ENCODE measurements around the gene DENND4C.
"Not testable (repeated sequence)": the region's sequence is repeated elsewhere in the genome, so short reads cannot be mapped to it uniquely, and the experiment has no call there.

The DENND4C gene

DNA sequence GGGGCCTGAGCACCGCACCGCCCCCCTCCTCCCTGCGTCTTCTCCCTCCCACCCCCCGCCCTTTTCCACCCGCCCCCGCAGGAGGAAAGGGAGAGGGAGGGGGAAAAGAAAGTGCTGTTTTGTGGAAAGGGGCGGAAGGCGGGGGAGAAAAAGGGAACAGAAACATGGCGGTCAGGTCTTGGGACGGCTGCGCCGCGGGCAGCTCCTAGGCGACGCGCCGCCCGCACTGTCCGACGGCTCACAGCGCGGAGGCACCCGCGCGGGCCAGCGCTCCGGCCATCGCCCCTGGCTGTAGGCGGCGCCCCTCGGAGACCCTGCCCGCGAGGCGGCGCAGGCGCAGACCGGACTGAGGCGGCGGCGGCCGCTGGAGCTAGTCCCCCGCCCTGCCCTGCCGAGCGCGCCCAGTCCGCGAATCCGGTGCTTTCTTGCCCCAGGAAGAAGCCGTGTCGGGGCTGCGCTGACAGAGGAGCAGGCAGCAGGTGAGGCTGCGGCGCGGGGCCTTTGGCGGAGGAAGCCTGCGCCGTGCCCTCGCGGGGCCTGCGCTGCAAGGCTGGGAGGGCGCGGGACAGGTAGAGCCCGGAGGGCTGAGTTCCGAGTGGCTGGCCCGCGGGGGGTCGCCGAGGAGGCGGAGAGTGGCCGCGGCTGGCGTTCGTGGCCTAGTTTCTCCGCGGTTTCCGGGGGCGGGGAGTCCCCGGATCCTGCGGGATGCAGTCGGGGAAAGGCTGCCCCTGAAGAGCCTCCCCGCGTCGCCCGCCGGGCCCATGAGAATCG, at the start of gene DENND4C:
Gene DENND4C (plus strand): TSS at position 339 of the 771 bp plus-strand sequence. CDS start 45,482 bp downstream, outside the sequence.
- peak; percentile 84 for DNase-seq

DNA sequence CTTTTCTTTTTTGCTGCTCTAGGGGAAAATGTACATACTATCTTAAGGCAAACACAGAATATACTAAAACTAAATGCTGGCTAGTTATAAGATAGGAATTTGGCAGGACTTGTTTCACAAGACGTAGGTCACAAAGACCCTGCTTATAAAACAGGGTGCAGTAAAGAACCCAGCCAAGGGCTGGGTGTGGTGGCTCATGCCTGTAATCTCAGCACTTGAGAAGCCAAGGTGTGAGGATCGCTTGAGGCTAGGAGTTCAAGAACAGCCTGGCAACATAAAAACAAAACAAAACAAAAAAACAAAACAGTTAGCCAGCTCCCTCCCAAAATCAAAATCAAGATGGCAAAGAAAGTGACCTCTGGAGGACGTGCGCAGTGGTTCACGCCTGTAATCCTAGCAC, 49.5 kb upstream of the DENND4C start:
- DNase-seq, result no peak

DNA sequence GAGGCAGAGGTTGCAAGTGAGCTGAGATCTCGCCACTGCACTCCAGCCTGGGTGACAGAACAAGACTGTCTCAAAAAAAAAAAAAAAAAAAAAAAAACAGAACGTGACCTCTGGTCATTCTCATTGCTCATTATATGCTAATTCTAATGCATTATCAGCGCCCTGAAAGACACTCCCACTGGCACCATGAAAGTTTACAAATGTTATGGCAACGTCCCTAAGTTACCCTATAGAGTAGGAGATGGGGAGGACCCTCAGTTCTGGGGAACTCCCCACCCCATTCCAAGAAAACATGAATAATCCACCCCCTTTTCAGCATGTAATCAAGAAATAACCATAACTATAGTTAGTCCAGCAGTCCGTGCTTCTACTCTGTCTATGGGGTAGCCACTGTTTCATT, 48.9 kb upstream of the DENND4C start:
- DNase-seq, result no peak

DNA sequence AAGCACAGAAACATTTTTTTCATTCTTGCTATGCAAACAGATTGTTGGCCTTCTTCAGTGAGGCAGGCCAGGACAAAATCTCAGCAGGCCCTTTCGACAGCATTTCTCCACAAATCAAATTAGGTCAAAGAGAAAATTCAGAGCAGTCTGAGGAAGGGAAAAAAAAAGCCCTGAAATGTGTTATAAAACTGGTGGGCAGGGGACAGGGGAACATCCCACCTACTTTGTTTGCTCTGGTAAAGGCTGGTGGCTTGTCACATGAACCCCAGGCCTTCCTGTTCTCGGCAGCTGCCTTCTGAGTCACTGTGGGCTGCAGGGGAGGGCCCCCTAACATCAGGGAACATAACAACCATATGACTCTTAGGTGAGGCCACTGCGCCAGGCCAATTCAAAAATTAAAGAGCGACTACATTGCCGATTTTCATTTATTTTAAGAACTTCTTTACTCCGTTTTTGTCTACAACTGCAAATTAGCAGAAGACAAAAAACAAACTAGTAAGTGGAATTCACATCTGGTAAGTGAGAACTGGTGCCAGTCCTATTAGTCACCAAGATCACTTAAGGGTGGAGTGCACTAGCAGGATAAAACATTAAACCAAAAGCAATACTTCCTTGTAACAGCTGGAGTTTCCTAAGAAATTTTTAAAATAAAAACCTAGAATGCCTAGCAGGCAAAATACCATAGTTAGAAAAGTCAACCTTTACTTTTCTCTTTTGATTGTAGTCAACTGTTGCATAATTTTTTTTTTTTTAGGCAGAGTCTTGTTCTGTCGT, 46.2 kb upstream of the DENND4C start:
- peak; percentile 75 for DNase-seq

DNA sequence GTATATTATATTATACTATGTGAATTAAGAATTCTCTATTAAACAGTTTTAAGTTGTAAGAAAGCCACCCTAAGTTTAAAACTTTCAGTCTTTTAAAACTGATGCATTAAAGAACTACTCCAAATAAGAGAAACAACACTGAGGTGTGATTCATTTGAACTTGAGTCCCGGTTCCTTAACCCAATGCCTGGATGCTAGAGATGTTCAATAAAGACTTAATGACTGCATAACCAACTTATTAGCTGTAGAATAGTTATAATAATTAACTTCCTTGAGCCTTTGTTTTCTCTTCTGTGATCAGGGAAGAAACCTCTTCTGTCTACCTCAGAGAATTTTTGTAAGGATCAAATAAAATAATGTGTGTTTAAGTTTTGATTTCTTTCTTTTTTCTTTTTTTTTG, 45.3 kb upstream of the DENND4C start:
- no peak for DNase-seq

DNA sequence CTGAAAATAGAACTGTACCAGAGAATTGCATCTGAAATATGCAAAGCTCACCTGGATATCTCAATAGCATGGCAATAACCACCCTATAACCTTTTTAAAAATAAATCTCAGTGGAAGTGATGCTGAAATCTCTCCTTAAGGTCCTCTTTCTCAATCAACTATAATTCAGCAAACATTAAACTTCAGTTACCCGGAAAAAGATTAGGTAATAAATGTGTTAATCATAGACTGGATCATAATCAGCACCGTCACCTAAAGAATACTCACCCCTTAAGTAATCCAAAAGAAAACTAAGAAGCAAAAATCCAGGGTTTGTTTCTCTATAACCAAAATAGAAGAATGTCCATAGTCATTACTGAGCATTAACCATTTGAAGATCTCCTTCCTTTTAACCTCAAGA, 44.3 kb upstream of the DENND4C start:
- DNase-seq, result no peak

DNA sequence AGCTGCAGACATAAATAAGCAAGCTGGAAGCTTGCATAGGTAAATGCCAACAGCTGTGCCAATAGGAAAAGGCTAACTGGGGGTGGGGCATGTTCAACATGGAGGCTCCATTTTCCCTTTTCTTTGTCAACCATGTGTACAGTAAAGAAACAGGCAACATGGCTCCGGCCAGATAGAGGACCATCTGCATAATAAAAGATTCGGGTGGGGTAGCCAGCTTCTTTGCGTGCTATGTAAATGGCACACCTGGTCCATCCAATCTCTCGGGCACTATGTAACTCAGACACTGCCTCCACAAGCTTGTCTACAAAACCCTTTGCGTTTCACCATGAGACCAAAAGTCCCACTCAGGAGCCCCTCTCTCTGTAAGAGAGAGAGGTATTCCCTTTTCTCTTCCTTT, 41.7 kb upstream of the DENND4C start:
- no peak for DNase-seq

DNA sequence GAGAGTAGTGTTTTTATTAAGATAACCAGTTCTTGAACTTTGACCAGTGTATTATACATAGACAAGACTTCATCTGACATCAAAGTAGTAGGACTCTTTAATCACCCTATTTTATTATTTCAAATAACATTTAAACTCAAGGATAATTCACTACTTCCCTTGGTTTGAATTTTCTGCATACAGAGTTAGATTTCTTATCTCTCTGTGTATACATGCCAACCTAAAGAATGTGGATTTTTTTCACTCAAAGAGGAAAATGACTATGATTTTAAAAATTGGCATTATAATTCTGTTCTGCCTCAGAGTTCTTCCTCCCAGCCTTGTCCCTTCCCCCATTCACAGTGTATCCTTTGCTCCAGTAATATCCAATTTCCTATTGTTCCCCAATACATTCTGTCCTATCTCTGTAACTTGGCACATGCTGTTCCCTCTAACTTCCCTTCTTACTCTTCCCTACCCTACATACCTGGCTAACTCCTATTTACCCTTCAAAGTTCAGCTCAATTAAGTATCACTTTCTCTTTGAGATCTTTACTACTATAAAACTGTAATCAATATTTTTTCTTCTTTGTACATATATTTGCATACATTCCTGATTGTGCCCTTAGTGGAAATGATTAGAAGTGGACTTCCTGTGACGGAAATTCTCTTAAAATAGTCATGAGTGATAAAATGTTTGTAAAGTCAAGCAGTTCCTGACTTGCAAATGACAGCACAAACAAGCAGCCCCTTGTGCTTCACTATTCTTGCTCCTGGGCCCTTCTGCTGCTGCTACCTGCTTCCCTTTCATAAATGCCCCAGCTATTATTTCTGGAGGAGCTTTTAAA, 38.1 kb upstream of the DENND4C start:
- DNase-seq, result no peak

DNA sequence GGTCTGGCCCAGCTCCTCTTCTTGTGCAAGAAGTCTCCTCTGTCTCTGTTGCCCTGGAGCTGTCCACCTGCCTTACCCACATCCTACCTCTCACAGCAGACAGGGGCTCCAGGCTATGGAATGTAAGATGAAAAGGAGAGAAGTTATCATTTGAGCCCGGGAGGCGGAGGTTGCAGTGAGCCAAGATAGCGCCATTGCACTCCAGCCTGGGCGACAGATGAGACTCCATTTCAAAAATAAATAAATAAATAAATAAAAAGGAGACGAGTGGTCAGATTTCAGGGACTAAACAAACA, 37.5 kb upstream of the DENND4C start:
- DNase-seq, result no peak

DNA sequence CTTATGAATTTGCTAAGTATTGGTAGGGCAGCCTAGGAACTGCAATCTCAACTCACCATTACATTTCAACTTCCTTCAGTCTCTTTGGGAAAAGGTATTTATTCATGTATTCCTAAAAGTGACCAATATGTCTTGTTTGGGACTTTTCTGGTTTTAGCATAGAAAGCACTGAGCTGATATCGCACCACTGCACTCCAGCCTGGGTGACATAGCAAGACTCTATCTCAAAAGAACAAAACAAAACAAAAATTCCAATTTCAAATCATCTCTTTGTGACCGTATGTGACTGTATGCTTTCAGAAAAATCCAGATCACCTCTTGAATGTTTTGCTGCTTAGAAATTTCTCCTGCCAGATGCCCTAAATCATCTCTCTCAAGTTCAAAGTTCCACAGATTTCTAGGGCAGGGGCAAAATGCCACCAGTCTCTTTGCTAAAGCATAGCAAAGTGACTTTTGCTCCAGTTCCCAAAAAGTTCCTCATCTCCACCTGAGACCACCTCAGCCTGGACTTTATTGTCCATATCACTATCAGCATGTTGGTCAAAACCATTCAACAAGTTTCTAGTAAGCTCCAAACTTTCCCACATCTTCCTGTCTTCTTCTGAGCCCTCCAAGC, 37.0 kb upstream of the DENND4C start:
- DNase-seq, result not testable (repeated sequence)

DNA sequence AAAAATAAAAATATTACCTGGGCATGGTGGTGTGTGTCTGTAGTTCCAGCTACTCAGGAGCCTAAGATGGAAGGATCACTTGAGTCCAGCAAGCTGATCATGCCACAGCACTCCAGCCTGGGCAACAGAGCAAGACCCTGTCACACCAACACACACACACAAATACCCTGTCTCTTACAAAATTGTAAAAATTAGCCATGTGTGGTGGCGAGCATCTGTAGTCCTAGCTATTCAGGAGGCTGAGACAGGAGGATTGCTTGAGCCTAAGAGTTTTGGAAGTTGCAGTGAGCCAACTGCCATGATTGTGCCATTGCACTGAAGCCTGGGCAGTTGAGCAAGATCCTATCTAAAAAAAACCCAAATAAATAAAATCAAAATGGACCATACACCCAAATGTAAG, 32.1 kb upstream of the DENND4C start:
- DNase-seq, result no peak

DNA sequence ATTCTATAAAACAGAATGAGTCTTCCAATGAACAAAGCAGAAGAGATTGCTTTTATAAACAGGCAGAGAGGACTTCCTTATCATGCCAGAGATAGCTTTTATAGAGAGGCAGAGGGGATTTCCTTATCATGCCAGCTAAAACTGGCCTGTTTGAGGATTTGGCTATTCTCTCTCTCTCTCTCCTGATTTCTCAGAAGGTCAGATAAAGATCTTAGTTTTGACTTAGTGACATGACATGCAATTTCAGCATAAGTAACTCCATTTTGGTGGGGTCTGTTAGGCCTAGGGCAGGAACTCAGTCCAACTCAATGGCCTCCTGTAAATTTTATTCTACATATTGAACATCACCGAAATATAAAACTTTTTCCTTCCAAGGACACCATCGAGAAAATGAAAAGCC, 31.5 kb upstream of the DENND4C start:
- peak; percentile 25 for DNase-seq

DNA sequence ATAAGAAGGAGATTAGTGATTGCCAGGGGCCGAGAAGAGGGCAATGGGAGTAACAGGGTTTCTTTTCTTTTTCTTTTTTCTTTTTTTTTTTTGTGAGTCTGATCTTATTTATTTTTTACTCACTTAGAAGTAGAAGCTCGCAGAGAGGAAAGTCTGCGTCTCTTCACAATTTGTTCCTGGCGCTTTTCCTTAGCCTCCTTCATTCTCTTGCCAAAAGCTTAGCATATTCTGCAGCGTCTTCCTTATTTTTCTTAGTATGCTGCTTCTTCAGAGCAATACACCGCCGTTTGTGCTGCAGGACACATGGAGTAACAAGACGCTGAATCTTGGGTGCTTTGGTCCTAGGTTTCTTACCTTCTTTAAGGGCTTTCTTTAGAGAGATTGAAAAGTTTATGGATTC, 30.3 kb upstream of the DENND4C start:
- DNase-seq, result no peak

DNA sequence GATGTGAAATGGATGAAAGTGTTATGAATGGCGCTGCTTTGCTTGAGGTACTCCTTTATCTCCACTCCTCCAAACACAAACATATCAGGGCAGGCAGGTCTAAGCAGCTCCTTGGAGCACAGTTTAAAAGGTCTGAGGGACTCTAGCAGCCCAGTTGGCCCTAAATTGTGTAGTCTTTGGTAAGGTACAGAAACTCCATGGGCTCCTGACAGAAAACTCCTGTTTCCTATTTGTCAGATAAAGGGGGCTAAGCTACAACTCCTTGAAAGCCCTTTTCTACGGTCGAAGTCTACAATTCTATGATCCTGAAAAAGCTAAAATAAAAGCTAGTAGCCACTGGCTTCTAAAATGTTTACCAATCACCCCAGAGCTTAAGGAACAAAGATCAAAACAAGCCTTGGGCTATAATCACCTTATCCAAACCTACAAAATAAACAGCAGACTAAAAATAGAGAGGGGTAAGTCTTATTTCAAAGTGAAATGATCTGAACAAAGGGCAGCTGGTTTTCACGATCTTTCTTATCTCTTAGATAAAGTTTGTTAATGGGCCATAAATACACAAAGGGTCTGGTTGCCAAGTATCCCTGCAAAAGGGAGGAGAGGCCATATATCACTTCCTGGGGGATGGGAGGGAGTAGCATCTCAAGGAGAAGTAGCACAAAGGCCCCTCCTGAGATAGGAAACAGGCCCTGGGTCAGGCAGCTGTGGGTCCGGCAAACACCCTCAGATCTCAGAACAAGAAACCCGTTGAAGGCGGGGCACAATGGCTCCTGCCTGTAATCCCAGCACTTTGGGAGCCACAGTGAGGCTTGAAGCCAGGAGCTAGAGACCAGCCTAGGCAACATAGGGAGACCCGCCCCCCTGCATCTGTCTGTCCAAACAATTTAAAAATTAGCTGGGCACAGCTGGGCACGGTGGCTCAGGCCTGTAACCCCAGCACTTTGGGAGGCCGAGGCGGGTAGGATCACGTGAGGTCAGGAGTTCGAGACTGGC, 28.3 kb upstream of the DENND4C start:
- DNase-seq, result no peak

DNA sequence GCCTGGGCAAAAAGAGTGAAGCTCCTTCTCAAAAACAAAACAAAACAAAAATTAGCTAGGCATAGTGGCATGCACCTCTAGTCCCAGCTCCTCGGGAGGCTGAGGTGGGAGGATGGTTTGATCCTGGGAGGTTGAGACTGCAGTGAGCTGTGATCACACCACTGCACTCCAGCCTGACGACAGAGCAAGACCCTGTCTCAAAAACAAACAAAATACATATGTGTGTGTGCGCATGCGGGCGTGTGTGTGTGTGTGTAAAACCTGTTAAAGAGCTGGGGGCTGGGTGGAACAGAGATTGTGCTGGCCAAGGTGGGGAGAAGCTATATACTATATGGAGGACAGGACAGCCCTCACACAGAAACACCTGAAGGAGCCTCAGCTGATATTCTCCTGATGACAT, 27.4 kb upstream of the DENND4C start:
- no peak for DNase-seq

DNA sequence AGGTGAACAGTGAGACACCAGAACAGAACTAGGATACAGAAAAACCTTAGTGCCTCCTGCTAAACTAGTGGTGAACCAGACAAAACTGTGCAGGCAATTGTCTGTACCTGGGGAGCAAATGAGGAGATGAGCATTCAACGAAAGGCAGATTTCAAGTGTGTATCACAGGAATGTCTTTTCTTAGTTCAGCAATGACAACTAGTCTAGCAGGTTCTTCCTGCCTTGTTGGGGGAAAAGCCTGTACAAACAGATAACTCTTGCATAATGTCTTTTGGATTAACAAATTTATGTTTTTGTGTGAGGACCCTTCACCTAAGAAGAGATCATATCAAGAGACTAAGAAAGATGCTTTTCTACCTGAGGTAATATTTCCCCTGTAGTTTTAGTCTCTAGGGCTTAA, 21.8 kb upstream of the DENND4C start:
- DNase-seq, result no peak

DNA sequence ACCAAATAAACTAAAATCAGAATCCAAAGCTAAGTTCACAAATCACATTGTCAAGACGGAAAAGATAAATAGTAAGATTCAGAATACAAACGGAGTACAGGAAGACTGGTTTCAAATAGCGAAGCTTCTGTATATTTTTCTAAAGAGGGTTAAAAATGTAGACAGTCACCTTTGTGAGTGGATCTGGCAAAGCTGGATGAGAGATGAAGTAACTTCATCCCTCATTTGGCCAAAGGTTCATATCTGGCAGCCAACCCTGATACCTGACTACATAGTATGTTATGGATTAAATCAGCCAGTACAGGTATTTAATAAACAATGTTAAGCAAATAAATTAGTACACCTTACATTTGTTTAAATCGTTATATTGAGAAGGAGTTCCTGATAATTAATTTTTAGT, 21.3 kb upstream of the DENND4C start:
- no peak for DNase-seq

DNA sequence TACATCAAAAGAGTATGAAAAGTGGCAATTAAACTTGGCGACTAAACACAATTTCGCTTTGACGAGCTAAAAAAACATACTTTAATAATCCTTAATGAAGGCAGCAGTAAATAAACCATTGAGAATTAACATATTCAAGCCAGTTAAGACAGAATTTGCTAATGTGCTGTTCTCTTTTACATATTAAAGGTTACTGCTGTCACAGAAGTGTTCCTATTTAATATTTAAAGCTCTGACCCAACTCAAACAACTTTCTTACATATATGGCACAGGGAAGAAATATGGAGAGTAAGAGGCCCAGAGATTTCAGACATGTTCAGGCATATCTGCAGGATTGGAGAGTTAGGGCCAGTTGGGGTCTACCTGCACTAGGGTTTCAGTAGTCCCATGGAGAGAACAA, 16.7 kb upstream of the DENND4C start:
- DNase-seq, result no peak

DNA sequence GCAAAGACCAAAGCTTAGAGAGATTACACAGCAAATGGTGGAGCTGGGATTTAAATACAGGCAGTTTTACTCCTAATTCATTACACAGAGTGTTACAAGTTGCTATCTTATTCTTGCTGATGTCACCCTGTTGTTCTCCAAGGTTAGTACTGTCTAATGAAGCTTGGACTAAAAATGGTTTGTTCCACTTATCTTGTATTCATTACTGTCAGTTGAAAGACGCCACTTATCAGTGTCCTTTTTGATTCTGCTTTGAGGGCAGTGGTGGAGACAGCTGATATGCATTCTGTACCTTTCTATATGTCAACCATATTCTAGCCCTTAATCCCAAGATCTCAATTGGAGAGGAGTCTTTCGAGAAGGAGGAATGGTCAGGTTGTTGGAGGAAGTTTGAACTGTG, 14.0 kb upstream of the DENND4C start:
- DNase-seq, result peak; percentile 93

DNA sequence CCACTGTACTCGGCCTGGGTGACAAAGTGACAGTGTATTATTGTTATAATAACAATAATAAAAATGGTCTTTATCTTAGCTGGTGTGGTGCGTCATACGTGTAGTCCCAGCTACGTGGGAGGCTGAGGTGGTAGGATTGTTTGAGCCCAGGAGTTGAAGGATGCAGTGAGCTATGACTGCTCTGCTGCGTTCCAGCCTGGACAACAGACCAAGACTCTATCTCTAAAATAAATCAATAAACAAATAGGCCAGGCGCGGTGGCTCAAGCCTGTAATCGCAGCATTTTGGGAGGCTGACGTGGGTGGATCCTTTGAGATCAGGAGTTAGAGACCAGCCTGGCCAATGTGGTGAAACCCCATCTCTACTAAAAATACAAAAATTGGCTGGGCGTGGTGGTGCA, 9.2 kb upstream of the DENND4C start:
- no peak for DNase-seq

DNA sequence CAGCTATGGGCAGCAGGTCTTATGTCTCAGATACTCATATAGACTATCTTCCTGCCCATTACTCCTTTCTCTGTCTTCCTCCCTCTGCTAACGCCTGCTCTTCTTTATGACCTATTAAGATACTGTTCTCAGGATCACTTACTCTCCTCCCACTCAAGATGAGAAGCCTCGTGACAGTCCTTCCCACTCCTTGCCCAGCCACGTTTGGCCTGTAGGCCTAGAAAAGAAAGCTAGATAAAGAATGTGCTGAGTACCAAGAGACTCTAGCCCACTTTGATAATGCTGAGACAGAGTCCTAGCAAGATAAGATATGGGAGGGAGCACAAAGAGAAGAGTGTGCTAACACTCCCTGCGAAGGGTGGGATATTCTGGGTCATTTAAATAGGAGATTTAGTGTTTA, 6.8 kb upstream of the DENND4C start:
- DNase-seq, result peak; percentile 90

DNA sequence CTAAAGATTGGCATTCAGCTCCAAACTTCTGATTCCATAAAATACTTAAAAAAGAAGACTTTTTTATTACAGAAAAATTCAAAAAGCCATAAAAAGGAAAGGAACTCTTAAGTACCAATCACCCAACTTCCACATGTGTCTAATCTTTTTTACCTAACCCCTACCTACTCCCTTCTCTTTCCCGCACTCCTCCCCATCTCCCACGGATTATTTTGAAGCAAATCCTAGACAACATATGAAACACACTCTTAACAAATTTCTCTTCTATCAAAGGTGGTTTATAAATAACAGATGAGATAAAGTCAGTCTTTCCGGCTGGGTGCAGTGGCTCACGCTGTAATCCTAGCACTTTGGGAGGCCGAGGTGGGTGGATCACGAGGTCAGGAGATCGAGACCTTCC, 5.9 kb upstream of the DENND4C start:
- DNase-seq, result no peak
